GM12878 (cell line): ENCODE results near the gene GARIN3. TPM values are rescaled to one million over a fixed set of nuclear protein-coding genes. Genes with fewer than 3 reads are reported as not detected.

ENCODE experiments used
- ATAC-seq: fragments of 200-7000 bp; cut with Tn5 transposase; 3 replicates; pipeline ENCODE4 v1.9.1; 2020; ENCODE audit warnings: mild to moderate bottlenecking, moderate library complexity
- BruUV-seq: library from RNA; stranded (reverse); fragments of 400-500 nt; replicated peaks from 2 replicates; lab custom pipeline; 2021; lab: Mats Ljungman, UMichigan
- CTCF ChIA-PET: fragments of 300-600 bp; sonication (Branson Sonifier 250); formaldehyde crosslinking; extraction: SDS; loops from one replicate; lab custom pipeline; 2021; ENCODE audit warnings: inconsistent platforms; lab: Yijun Ruan, JAX
- POLR2A ChIA-PET: fragments of 350-600 bp; formaldehyde crosslinking; extraction: SDS; loops from one replicate; lab custom pipeline; 2021; ENCODE audit warnings: inconsistent platforms; lab: Charles Lee
- RAD21 ChIA-PET: fragments of 300-600 bp; sonication (Branson Sonifier 250); formaldehyde crosslinking; loops from one replicate; lab custom pipeline; 2023; ENCODE audit warnings: antibody characterized with exemption; ENCODE audit not compliant: unreplicated experiment; lab: Charles Lee
- SMC1A ChIA-PET: fragments of 300-600 bp; sonication (Branson Sonifier 250); formaldehyde crosslinking; loops from one replicate; lab custom pipeline; 2023; ENCODE audit not compliant: unreplicated experiment, uncharacterized antibody; lab: Charles Lee
- DNase-seq: peaks from one replicate; pipeline ENCODE4 v3.0.0-alpha.2; 2011; ENCODE audit warnings: low read depth, low spot score
- FAIRE-seq: peaks from 3 replicates; lab custom pipeline; 2011; peaks lifted over from hg19 to GRCh38; lab: Jason Lieb, UNC
- H2AFZ ChIP-seq: 2 replicates; pipeline ENCODE4 v1.6.0; 2011; ENCODE audit warnings: low read depth, low read length, control low read depth; ENCODE audit not compliant: control insufficient read depth
- H3K27ac ChIP-seq: 2 replicates; pipeline ENCODE4 v1.5.1; 2011; ENCODE audit warnings: control low read depth; ENCODE audit not compliant: control insufficient read depth, insufficient read depth
- H3K27me3 ChIP-seq, 2 experiments: replicated peaks in 1 of 2; 2 replicates each; pipeline versions ENCODE4 v1.6.0 to v1.6.1; 2011; ENCODE audit warnings: low read length in 1 of 2; ENCODE audit not compliant: control insufficient read depth in 2 of 2, insufficient read depth in 2 of 2
- H3K36me3 ChIP-seq, 2 experiments: 2 replicates each; pipeline ENCODE4 v1.5.1; 2011; ENCODE audit warnings: low read length in 1 of 2; ENCODE audit not compliant: control insufficient read depth in 2 of 2, insufficient read depth in 2 of 2
- H3K4me1 ChIP-seq: 2 replicates; pipeline ENCODE4 v1.6.1; 2011; ENCODE audit warnings: mild to moderate bottlenecking, low read length, moderate library complexity, mixed read lengths; ENCODE audit not compliant: control insufficient read depth, insufficient read depth
- H3K4me2 ChIP-seq: 2 replicates; pipeline ENCODE4 v1.6.0; 2011; ENCODE audit warnings: control low read depth; ENCODE audit not compliant: control insufficient read depth, insufficient read depth
- H3K4me3 ChIP-seq: fragments of 200-600 bp; sonication (generic); 2 replicates; pipeline ENCODE4 v1.5.1; 2016
- H3K79me2 ChIP-seq: 2 replicates; pipeline ENCODE4 v1.6.0; 2011; ENCODE audit warnings: low read length; ENCODE audit not compliant: control insufficient read depth, insufficient read depth
- H3K9ac ChIP-seq: 2 replicates; pipeline ENCODE4 v1.8.0; 2011; ENCODE audit warnings: low read length, control low read depth, mixed read lengths; ENCODE audit not compliant: control insufficient read depth, insufficient read depth
- H3K9me3 ChIP-seq: replicated peaks from 3 replicates; pipeline ENCODE4 v1.5.1; 2011; ENCODE audit warnings: mild to moderate bottlenecking, low read length; ENCODE audit not compliant: control insufficient read depth, insufficient read depth
- H4K20me1 ChIP-seq: 2 replicates; pipeline ENCODE4 v1.6.0; 2011; ENCODE audit not compliant: control insufficient read depth, insufficient read depth
- BACH1 ChIP-seq: fragments of 450-650 bp; IDR thresholded peaks from 2 replicates; pipeline ENCODE4 v1.6.1; 2017; ENCODE audit warnings: mild to moderate bottlenecking, borderline replicate concordance
- BHLHE40 ChIP-seq, 2 experiments: fragments of 450-650 bp in 1 of 2; IDR thresholded peaks; 2 replicates each; pipeline ENCODE4 v1.6.1; 2011 to 2017; ENCODE audit warnings: low read depth in 2 of 2, borderline replicate concordance in 1 of 2, improper control_type of control experiment in 1 of 2, low read length in 1 of 2, mild to moderate bottlenecking in 1 of 2
- CBX5 ChIP-seq: sonication (generic); IDR thresholded peaks from 2 replicates; pipeline ENCODE4 v1.6.1; 2016; ENCODE audit warnings: low read depth, moderate library complexity, mild to moderate bottlenecking, inconsistent platforms
- CREB1 ChIP-seq: IDR thresholded peaks from 2 replicates; pipeline ENCODE4 v1.6.1; 2012; ENCODE audit warnings: low read depth, mild to moderate bottlenecking, inconsistent platforms
- EGR1 ChIP-seq, 2 experiments: IDR thresholded peaks; 1 replicate in 1 of 2; 2 replicates in 1 of 2; pipeline ENCODE4 v1.6.1; 2011 to 2012; ENCODE audit warnings: low read depth in 2 of 2, low read length in 2 of 2, borderline replicate concordance in 1 of 2, mild to moderate bottlenecking in 1 of 2, moderate library complexity in 1 of 2
- HCFC1 ChIP-seq: fragments of 150-350 bp; IDR thresholded peaks from 2 replicates; pipeline ENCODE4 v1.6.1; 2014; ENCODE audit warnings: low read length
- IKZF2 ChIP-seq, 2 experiments: fragments of 450-650 bp; IDR thresholded peaks; 2 replicates each; pipeline ENCODE4 v1.6.1; 2017; ENCODE audit warnings: mild to moderate bottlenecking in 2 of 2, moderate library complexity in 2 of 2
- JUNB ChIP-seq: IDR thresholded peaks from 2 replicates; pipeline ENCODE4 v1.6.1; 2016; ENCODE audit warnings: antibody characterized with exemption, mild to moderate bottlenecking
- JUND ChIP-seq: IDR thresholded peaks from 2 replicates; pipeline ENCODE4 v1.6.1; 2012; ENCODE audit warnings: low read depth, mild to moderate bottlenecking, low read length, improper control_type of control experiment, moderate library complexity
- KAT2A ChIP-seq: conservative IDR thresholded peaks from 2 replicates; pipeline ENCODE4 v1.6.1; 2011; ENCODE audit warnings: low read depth, low read length; ENCODE audit not compliant: control insufficient read depth
- NFIC ChIP-seq: IDR thresholded peaks from 2 replicates; pipeline ENCODE4 v1.6.1; 2012; ENCODE audit warnings: low read depth, mild to moderate bottlenecking, inconsistent platforms, low read length, moderate library complexity
- NR2C2 ChIP-seq: IDR thresholded peaks from 2 replicates; pipeline ENCODE4 v1.6.1; 2011; ENCODE audit warnings: borderline replicate concordance, low read depth; ENCODE audit not compliant: control insufficient read depth, insufficient read length
- NRF1 ChIP-seq: conservative IDR thresholded peaks from 2 replicates; pipeline ENCODE4 v1.6.1; 2011; ENCODE audit warnings: mild to moderate bottlenecking, low read depth, low read length, improper control_type of control experiment
- PAX5 ChIP-seq: IDR thresholded peaks from 2 replicates; pipeline ENCODE4 v1.6.1; 2011; ENCODE audit warnings: low read depth, low read length, borderline replicate concordance
- RAD51 ChIP-seq: fragments of 450-650 bp; IDR thresholded peaks from 2 replicates; pipeline ENCODE4 v1.6.1; 2016; ENCODE audit warnings: moderate library complexity, mild to moderate bottlenecking, inconsistent platforms
- RELB ChIP-seq: fragments of 450-650 bp; IDR thresholded peaks from 2 replicates; pipeline ENCODE4 v1.6.1; 2017; ENCODE audit warnings: low read depth, mild to moderate bottlenecking, moderate library complexity
- STAT1 ChIP-seq: fragments of 450-650 bp; conservative IDR thresholded peaks from 2 replicates; pipeline ENCODE4 v1.6.1; 2014; ENCODE audit warnings: antibody characterized with exemption, mild to moderate bottlenecking
- STAT3 ChIP-seq: IDR thresholded peaks from 2 replicates; pipeline ENCODE4 v1.6.1; 2011; ENCODE audit warnings: low read depth, low read length, improper control_type of control experiment
- ZNF207 ChIP-seq: fragments of 450-650 bp; IDR thresholded peaks from 2 replicates; pipeline ENCODE4 v1.6.1; 2014; ENCODE audit warnings: antibody characterized with exemption, mild to moderate bottlenecking, borderline replicate concordance
- ZNF217 ChIP-seq: fragments of 450-650 bp; IDR thresholded peaks from 2 replicates; pipeline ENCODE4 v1.6.1; 2017; ENCODE audit warnings: antibody characterized with exemption, mild to moderate bottlenecking
- ZNF24 ChIP-seq: fragments of 450-650 bp; IDR thresholded peaks from 2 replicates; pipeline ENCODE4 v1.6.1; 2017; ENCODE audit warnings: antibody characterized with exemption, mild to moderate bottlenecking
- ZNF384 ChIP-seq: IDR thresholded peaks from 2 replicates; pipeline ENCODE4 v1.6.1; 2012; ENCODE audit warnings: low read depth, mild to moderate bottlenecking, low read length, improper control_type of control experiment, borderline replicate concordance
- ZZZ3 ChIP-seq: IDR thresholded peaks from 2 replicates; pipeline ENCODE4 v1.6.1; 2011; ENCODE audit warnings: low read depth; ENCODE audit not compliant: control insufficient read depth, insufficient read length
- WGBS: methylation state at CpG from one replicate; pipeline ENCODE4 v1.1.6; 2016; ENCODE audit warnings: low lambda C conversion rate; ENCODE audit not compliant: insufficient replicate concordance, insufficient coverage; ENCODE audit errors: missing lambda C conversion rate; 5-methylcytosine and 5-hydroxymethylcytosine counted together
- in situ Hi-C: fragments of 300-500 bp; cut with MboI; formaldehyde crosslinking; loops from 9 replicates; pipeline ENCODE4 v1.14.3; 2018; ENCODE audit warnings: mixed read lengths
- intact Hi-C: fragments of 100-400 bp; cut with micrococcal nuclease; formaldehyde crosslinking; loops from one replicate; pipeline ENCODE4 v1.14.2; 2022; ENCODE audit not compliant: unreplicated experiment
- polyA plus RNA-seq, 11 experiments: library from polyadenylated mRNA; depleted of rRNA in 4 of 11; unstranded in 6 of 11; stranded (reverse) in 5 of 11; fragments of >200 nt; fragmentation: Nextera tagmentation in 4 of 11; fragmentation: Illumina TruSeq in 1 of 11; extraction: Ambion mirVana in 4 of 11; extraction: Trizol in 1 of 11; gene quantifications; 1 replicate in 1 of 11; 2 replicates in 10 of 11; pipeline versions ENCODE4 v1.2.1 to v1.2.3, GENCODE V29; 2011 to 2016; ENCODE audit warnings: inconsistent platforms in 2 of 11, missing spikeins in 2 of 11, low read depth in 1 of 11
- total RNA-seq, 4 experiments: library from RNA; depleted of rRNA in 3 of 4; stranded (reverse); fragments of >200 nt in 3 of 4; fragmentation: Illumina TruSeq in 1 of 4; extraction: Trizol in 1 of 4; gene quantifications; 2 replicates each; pipeline versions ENCODE4 v1.2.1 to v1.2.3, GENCODE V29; 2013 to 2021
- TF ChIP-seq, protein P1 (sequence below): IDR thresholded peaks from 2 replicates; pipeline ENCODE4 v1.6.1; 2012; ENCODE audit warnings: low read depth, low read length, improper control_type of control experiment

The GARIN3 gene
- total and polyA plus RNA-seq, 10 of the 15 experiments (the other 5 are each of a cell fraction or from before 2014, with no cell fraction given), result 0.15 TPM; not detected in 9

GRCh38 chr5:157172403-157172802 is 6.3 kb upstream of the GARIN3 start:
- H4K20me1 ChIP-seq, result no peaks in the 10 kb centered on the region
- BruUV-seq, result no TSS peak
- DNase-seq (peak; percentile 98), FAIRE-seq (peak; percentile 94), ATAC-seq (peak; percentile 98)
- H3K9ac ChIP-seq, result peak overlapping the region; percentile 58; the same call in 1 of the 2 replicates
- H3K4me1 ChIP-seq, result peaks cover 14% of the 10 kb centered on the region
- POLR2A ChIA-PET, result interaction anchor here (0.8 to 2.9 kb wide), 9 partner anchors 12 to 101 kb away, joined by 3 to 15 read pairs (median 8); partner anchors contain the start of gene MED7
- peaks cover 8% of the 10 kb centered on the region; the same call in 2 of the 3 replicates for H3K9me3 ChIP-seq
- in situ Hi-C loops, result no loop called here
- H3K4me2 ChIP-seq, result peak overlapping the region; percentile 89
- intact Hi-C loops, result loop anchor here (1.0 to 2.0 kb wide), 3 partner anchors 42 to 81 kb away; no protein-coding TSS in a partner anchor
- H3K4me3 ChIP-seq, result no peak overlapping the region
- CTCF ChIA-PET, result interaction anchor here (0.9 to 2.6 kb wide), 15 partner anchors 10 to 156 kb away, joined by 3 to 28 read pairs (median 4); partner anchors contain the start of gene MED7
- no peaks in the 10 kb centered on the region for H3K36me3 ChIP-seq
- H3K27ac ChIP-seq, result peak overlapping the region; percentile 93
- peak overlapping the region; percentile 93 for H2AFZ ChIP-seq
- no peaks in the 10 kb centered on the region for H3K79me2 ChIP-seq
- RAD21 ChIA-PET, result interaction anchor here (0.8 to 4.1 kb wide), 22 partner anchors 11 to 111 kb away, joined by 3 to 44 read pairs (median 7); partner anchors contain the start of gene MED7
- H3K27me3 ChIP-seq, result no peaks in the 10 kb centered on the region
- 0% methylated on average over 2 of the region's 2 CpGs for WGBS
- SMC1A ChIA-PET, result interaction anchor here (0.8 to 6.3 kb wide), 26 partner anchors 11 to 253 kb away, joined by 3 to 43 read pairs (median 6); partner anchors contain the start of gene MED7
- TF ChIP-seq CBX5, result peak; percentile 89
- TF ChIP-seq ZNF207, result peak; percentile 15; the same call in 1 of the 2 replicates
- peak; percentile 72 for TF ChIP-seq CREB1
- TF ChIP-seq STAT1, result no peak
- peak; percentile 20; the same call in 1 of the 2 replicates for TF ChIP-seq STAT3
- no peak for TF ChIP-seq ZNF217
- TF ChIP-seq PAX5, result peak; percentile 85; the same call in 1 of the 2 replicates
- TF ChIP-seq NFIC, result peak; percentile 96
- TF ChIP-seq, protein P1, sequence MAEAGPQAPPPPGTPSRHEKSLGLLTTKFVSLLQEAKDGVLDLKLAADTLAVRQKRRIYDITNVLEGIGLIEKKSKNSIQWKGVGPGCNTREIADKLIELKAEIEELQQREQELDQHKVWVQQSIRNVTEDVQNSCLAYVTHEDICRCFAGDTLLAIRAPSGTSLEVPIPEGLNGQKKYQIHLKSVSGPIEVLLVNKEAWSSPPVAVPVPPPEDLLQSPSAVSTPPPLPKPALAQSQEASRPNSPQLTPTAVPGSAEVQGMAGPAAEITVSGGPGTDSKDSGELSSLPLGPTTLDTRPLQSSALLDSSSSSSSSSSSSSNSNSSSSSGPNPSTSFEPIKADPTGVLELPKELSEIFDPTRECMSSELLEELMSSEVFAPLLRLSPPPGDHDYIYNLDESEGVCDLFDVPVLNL, result no peak
- TF ChIP-seq RELB, result peak; percentile 98
- TF ChIP-seq ZNF24, result no peak
- TF ChIP-seq HCFC1, result no peak
- no peak for TF ChIP-seq NR2C2
- no peak for TF ChIP-seq JUND
- no peak for TF ChIP-seq KAT2A
- TF ChIP-seq JUNB, result peak; percentile 67
- TF ChIP-seq IKZF2 (IDR thresholded peaks at IDR 0.05), result peak; percentile 98
- TF ChIP-seq BHLHE40 (IDR thresholded peaks at IDR 0.05; ENCODE audit: borderline replicate concordance in 1 of 2, low read depth in 2 of 2, low read length in 1 of 2), result peak; percentile 79 to 85
- TF ChIP-seq EGR1 (IDR thresholded peaks at IDR 0.05; ENCODE audit: borderline replicate concordance in 1 of 2, low read depth in 2 of 2, low read length in 2 of 2), result peak in 1 of 2 experiments; percentile 97; a peak in 2 of 3 replicates
- no peak for TF ChIP-seq RAD51
- TF ChIP-seq NRF1, result no peak
- TF ChIP-seq BACH1, result peak; percentile 70; the same call in 1 of the 2 replicates
- TF ChIP-seq ZNF384, result no peak; the same call in 1 of the 2 replicates
- TF ChIP-seq ZZZ3, result no peak
